GM21717 (cell line): ENCODE data around the gene STPG2.
"Not testable (repeated sequence)": the region's sequence is repeated elsewhere in the genome, so short reads cannot be mapped to it uniquely, and the experiment has no call there.

Experiments used
- ATAC-seq: cut with Tn5 transposase; IDR thresholded peaks from one replicate; pipeline ENCODE4 v1.9.1; 2021; ENCODE audit warnings: mild to moderate bottlenecking, moderate library complexity; ENCODE audit not compliant: unreplicated experiment

STPG2 gene

GRCh38 chr4:97646997-97647396, 496.3 kb downstream of the STPG2 start:
- no peak for ATAC-seq

GRCh38 chr4:97645071-97645821, 498.0 kb downstream of the STPG2 start:
- no peak for ATAC-seq

- ATAC-seq = no peak
Measured at GRCh38 chr4:97643179-97643578, 500.1 kb downstream of the STPG2 start.

- ATAC-seq = no peak
Measured at GRCh38 chr4:97639961-97640360, 503.3 kb downstream of the STPG2 start.

GRCh38 chr4:97633831-97634230, 509.4 kb downstream of the STPG2 start:
- ATAC-seq = not testable (repeated sequence)

- no peak for ATAC-seq
Measured at GRCh38 chr4:97627750-97628149, 515.5 kb downstream of the STPG2 start.

- ATAC-seq = no peak
Measured at GRCh38 chr4:97624204-97624603, 519.1 kb downstream of the STPG2 start.

- no peak for ATAC-seq
Measured at GRCh38 chr4:97605932-97606331, 537.3 kb downstream of the STPG2 start.

GRCh38 chr4:97593248-97593647, 550.0 kb downstream of the STPG2 start:
- ATAC-seq = no peak

- no peak for ATAC-seq
Measured at GRCh38 chr4:97590266-97590665, 553.0 kb downstream of the STPG2 start.

- no peak for ATAC-seq
Measured at GRCh38 chr4:97589481-97590196, 553.6 kb downstream of the STPG2 start.

GRCh38 chr4:97587912-97588311, 555.4 kb downstream of the STPG2 start:
- ATAC-seq = no peak

GRCh38 chr4:97585274-97585673, 558.0 kb downstream of the STPG2 start:
- no peak for ATAC-seq

GRCh38 chr4:97582890-97583289, 560.4 kb downstream of the STPG2 start:
- no peak for ATAC-seq

GRCh38 chr4:97577004-97577403, 566.3 kb downstream of the STPG2 start:
- no peak for ATAC-seq

GRCh38 chr4:97560009-97560408, 583.3 kb downstream of the STPG2 start:
- no peak for ATAC-seq

- no peak for ATAC-seq
Measured at GRCh38 chr4:97558204-97558778, 585.0 kb downstream of the STPG2 start.

- ATAC-seq = not testable (repeated sequence)
Measured at GRCh38 chr4:97550637-97551036, 592.6 kb downstream of the STPG2 start.

- peak; percentile 72 for ATAC-seq
Measured at GRCh38 chr4:97548943-97549583, 594.2 kb downstream of the STPG2 start.

- ATAC-seq = peak; percentile 59
Measured at GRCh38 chr4:97548186-97548585, 595.1 kb downstream of the STPG2 start.

GRCh38 chr4:97531351-97531750, 611.9 kb downstream of the STPG2 start:
- ATAC-seq = no peak

GRCh38 chr4:97530676-97531075, 612.6 kb downstream of the STPG2 start:
- ATAC-seq = no peak
